Hematopoietic multipotent progenitor cell treated with erythropoietin and hydrocortisone succinate and interleukin-3 and kit ligand, for 4 days (in vitro differentiated cells): Measurements from ENCODE around the gene NATD1.
A peak's percentile ranks its signal among the peaks of the same experiment; 100 is the strongest.

ENCODE experiments used
- DNase-seq: peaks from one replicate; pipeline ENCODE4 v3.0.0-alpha.2; 2015

Gene NATD1

GRCh38 chr17:21252796-21253645 is at the start of gene NATD1:
TSS of gene NATD1 (minus strand) at chr17:21253410. CDS start at chr17:21253264, 146 bp downstream.
- peak; percentile 93 for DNase-seq

GRCh38 chr17:21301593-21302550 is 48.7 kb upstream of the NATD1 start:
- DNase-seq: no peak

- no peak for DNase-seq
Measured at GRCh38 chr17:21300601-21301571, 47.7 kb upstream of the NATD1 start.

GRCh38 chr17:21299981-21300600 is 46.9 kb upstream of the NATD1 start:
- no peak for DNase-seq

- DNase-seq: no peak
Measured at GRCh38 chr17:21298983-21299519, 45.8 kb upstream of the NATD1 start.

- DNase-seq: no peak
Measured at GRCh38 chr17:21298056-21298982, 45.1 kb upstream of the NATD1 start.

GRCh38 chr17:21297597-21297996 is 44.4 kb upstream of the NATD1 start:
- DNase-seq: no peak

- DNase-seq: no peak
Measured at GRCh38 chr17:21297026-21297520, 43.9 kb upstream of the NATD1 start.

- DNase-seq: peak; percentile 97
Measured at GRCh38 chr17:21296097-21297025, 43.2 kb upstream of the NATD1 start.

GRCh38 chr17:21295036-21295952 is 42.1 kb upstream of the NATD1 start:
- peak; percentile 73 for DNase-seq

- DNase-seq: peak; percentile 93
Measured at GRCh38 chr17:21294321-21295035, 41.3 kb upstream of the NATD1 start.

- no peak for DNase-seq
Measured at GRCh38 chr17:21293831-21294210, 40.6 kb upstream of the NATD1 start.

GRCh38 chr17:21292867-21293830 is 39.9 kb upstream of the NATD1 start:
- DNase-seq: no peak

GRCh38 chr17:21291862-21292261 is 38.7 kb upstream of the NATD1 start:
- DNase-seq: no peak

- DNase-seq: no peak
Measured at GRCh38 chr17:21291357-21291756, 38.1 kb upstream of the NATD1 start.
